ENCODE measurements around the gene FARP1. TPM values are rescaled to one million over a fixed set of nuclear protein-coding genes. Genes with fewer than 3 reads are reported as not detected.
"Not testable (repeated sequence)": the region's sequence is repeated elsewhere in the genome, so short reads cannot be mapped to it uniquely, and the experiment has no call there.

The FARP1 gene
- total RNA-seq, 4 donors from 2014 or later, result 21.2 to 56.5 (median 35.1) TPM

DNA sequence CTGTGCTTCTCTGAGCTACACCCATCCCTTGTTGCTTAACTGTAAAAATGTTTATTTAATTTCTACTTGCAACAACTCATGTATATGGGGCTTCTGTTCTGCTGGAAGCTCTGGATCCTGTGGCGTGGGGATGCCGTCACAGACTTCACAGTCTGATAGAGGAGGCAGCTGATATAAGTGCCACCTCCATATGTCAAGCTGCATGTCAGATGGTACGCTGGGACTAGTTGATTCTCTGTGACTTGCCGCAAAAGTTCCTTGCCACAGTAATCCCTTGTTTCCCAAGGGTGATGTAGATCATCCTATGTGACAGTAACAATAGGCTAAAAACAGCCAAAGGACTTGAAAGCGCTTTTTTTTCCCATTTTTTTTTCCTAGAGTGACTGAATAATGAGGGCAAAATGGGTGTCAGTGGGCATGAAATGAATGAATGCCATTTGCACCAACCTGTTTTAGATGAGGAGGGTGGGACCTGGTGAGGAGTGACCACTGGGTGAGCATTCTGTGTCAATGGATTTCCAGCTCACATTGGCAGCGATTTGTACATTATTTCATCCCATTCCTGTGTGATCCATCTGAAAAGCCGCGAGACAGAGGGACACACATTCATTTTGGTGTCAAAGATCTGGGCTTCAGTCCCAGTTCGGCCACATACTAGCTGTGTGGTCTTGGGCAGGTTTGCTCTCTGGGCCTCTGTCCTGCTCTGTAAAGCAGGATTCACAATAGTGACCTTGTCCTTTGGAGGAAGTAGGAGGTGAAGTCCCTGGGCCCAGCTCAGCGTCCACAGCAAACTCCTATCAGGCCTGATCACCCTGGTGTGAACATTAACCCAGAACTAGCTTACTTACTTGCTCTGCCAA, 123.0 kb downstream of the FARP1 start:
- 66% methylated on average over 10 of the region's 10 CpGs for WGBS
- peaks cover 3 to 26% (median 23%) of the 10 kb centered on the region in 4 donors for H3K4me1 ChIP-seq
- no peak for TF ChIP-seq POLR2AphosphoS5 (IDR thresholded peaks at IDR 0.05)
- TF ChIP-seq POLR2A (IDR thresholded peaks at IDR 0.05; ENCODE audit: low read depth), result no peak
- no peak for TF ChIP-seq EP300 (IDR thresholded peaks at IDR 0.05)
- TF ChIP-seq, protein P1, sequence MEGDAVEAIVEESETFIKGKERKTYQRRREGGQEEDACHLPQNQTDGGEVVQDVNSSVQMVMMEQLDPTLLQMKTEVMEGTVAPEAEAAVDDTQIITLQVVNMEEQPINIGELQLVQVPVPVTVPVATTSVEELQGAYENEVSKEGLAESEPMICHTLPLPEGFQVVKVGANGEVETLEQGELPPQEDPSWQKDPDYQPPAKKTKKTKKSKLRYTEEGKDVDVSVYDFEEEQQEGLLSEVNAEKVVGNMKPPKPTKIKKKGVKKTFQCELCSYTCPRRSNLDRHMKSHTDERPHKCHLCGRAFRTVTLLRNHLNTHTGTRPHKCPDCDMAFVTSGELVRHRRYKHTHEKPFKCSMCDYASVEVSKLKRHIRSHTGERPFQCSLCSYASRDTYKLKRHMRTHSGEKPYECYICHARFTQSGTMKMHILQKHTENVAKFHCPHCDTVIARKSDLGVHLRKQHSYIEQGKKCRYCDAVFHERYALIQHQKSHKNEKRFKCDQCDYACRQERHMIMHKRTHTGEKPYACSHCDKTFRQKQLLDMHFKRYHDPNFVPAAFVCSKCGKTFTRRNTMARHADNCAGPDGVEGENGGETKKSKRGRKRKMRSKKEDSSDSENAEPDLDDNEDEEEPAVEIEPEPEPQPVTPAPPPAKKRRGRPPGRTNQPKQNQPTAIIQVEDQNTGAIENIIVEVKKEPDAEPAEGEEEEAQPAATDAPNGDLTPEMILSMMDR (IDR thresholded peaks at IDR 0.05), result no peak
- intact Hi-C loops (cut with DNase I), result loop anchor here (5.0 kb wide), 1 partner anchor 94 kb away; no protein-coding TSS in a partner anchor
- DNase-seq (ENCODE audit: extremely low spot score), result no peak
- peak overlapping the region in 1 of 4 donors; percentile 5 for H3K27ac ChIP-seq (replicated peaks in 1 of 4)
- no peak overlapping the region for H3K4me3 ChIP-seq
- no peaks in the 10 kb centered on the region for H3K36me3 ChIP-seq
- no peaks in the 10 kb centered on the region for H3K27me3 ChIP-seq
- no peaks in the 10 kb centered on the region for H3K9me3 ChIP-seq

DNA sequence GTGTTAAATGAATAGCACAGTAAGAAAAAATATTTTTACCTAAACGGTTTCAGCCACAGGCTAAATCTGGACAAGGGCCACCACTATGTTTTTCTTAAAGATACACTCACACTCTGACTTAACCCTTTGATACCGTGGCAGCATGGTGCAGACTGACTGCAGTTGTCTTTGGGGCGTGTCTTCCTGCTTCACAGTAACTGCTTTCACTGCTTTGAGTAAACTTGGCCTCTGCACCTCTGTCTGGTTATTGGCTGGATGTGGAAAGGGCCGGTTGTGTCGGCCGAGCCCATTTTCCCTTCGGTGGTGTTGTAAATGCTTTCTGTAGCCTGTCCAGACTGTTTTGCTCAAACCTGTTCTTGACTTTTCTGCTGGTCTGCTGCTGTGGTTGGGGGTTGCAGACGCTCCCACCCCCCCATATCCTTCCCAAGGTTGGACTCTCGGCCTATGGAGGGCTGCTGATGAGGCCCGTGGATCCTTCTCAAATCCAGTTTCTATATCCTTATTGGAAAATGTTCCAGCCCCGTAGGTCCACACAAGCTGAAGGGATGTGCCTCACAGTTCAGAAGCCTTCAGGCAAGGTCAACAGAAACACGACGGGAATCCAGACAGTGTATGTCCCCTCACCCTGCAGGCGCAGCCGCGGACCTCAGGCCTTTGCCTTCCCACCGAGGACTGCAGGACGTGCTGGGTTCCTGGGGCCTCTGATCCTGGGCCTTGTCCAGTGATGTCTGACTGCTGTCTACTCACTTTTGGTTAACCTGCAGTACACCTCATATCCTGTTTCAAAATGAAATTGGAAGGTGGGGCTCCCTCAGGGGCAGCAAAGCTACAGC, 124.4 kb downstream of the FARP1 start:
- no peak for TF ChIP-seq EP300 (IDR thresholded peaks at IDR 0.05)
- TF ChIP-seq, protein P1 (IDR thresholded peaks at IDR 0.05), result no peak
- no peak for TF ChIP-seq POLR2AphosphoS5 (IDR thresholded peaks at IDR 0.05)
- no peak for TF ChIP-seq POLR2A (IDR thresholded peaks at IDR 0.05; ENCODE audit: low read depth)
- Histone ChIP-seq H3K4me3 (peak overlapping the region; percentile 2 to 40 (median 22)), H3K27ac (replicated peaks in 1 of 4) (peak overlapping the region; percentile 12 to 44 (median 30)), H3K27me3 (no peaks in the 10 kb centered on the region), H3K36me3 (no peaks in the 10 kb centered on the region), H3K9me3 (no peaks in the 10 kb centered on the region), H3K4me1 (peaks cover 3 to 23% (median 21%) of the 10 kb centered on the region in 4 donors)
- 70% methylated on average over 17 of the region's 18 CpGs for WGBS
- no peak for DNase-seq (ENCODE audit: extremely low spot score)
- intact Hi-C loops (cut with DNase I), result loop anchor here (5.0 kb wide), 1 partner anchor 95 kb away; no protein-coding TSS in a partner anchor

DNA sequence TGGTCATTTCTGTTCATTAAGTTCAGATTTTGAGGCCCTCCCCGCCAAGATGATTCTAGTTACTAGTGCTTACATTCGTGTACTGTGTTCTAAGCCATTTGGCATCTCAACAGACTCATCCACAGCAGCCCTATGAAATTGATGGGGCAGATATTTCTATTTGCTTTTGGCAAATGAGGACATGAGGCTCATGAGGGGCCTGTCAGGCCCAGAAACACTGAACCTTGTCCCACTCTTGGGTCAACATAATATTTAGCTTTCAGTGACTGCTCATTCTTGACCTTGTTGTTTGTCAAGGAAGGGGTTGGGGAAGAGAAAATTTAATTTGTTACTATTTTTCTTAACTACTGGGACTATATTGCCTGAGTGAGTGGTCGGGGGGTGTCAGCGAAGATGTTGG, 126.5 kb downstream of the FARP1 start:
- 88% methylated on average over 4 of the region's 4 CpGs for WGBS
- intact Hi-C loops (cut with DNase I), result loop anchor here (5.0 kb wide), 1 partner anchor 97 kb away; no protein-coding TSS in a partner anchor
- Histone ChIP-seq H3K27me3 (no peaks in the 10 kb centered on the region), H3K27ac (replicated peaks in 1 of 4) (no peak overlapping the region), H3K36me3 (no peaks in the 10 kb centered on the region), H3K4me1 (peaks cover 8 to 30% (median 22%) of the 10 kb centered on the region in 4 donors), H3K4me3 (no peak overlapping the region), H3K9me3 (no peaks in the 10 kb centered on the region)
- TF ChIP-seq POLR2AphosphoS5 (IDR thresholded peaks at IDR 0.05), result no peak
- TF ChIP-seq, protein P1 (IDR thresholded peaks at IDR 0.05), result no peak
- no peak for TF ChIP-seq EP300 (IDR thresholded peaks at IDR 0.05)
- TF ChIP-seq POLR2A (IDR thresholded peaks at IDR 0.05; ENCODE audit: low read depth), result no peak
- DNase-seq (ENCODE audit: extremely low spot score), result no peak

DNA sequence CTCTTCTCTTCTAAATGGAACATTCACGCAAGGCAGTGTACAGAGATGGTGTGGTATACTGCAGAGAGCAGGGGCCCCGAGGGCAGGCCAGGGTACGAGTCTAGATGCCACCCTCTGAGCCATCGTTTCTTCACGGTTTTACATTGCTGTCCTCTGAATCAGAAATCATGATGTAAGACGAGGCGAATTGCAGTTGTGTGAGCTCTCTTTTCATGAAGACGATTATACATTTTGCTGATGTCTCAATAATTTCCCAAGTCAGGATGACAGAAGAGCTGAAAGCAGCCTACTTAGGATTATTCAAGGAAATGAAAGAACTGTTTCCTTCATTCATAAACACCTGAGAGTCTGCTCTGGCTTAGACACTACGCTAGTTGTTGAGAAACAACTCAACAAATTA, 127.9 kb downstream of the FARP1 start:
- Histone ChIP-seq H3K27ac (replicated peaks in 1 of 4) (no peak overlapping the region), H3K9me3 (no peaks in the 10 kb centered on the region), H3K4me1 (peaks cover 9 to 40% (median 33%) of the 10 kb centered on the region in 4 donors), H3K4me3 (no peak overlapping the region), H3K27me3 (no peaks in the 10 kb centered on the region), H3K36me3 (no peaks in the 10 kb centered on the region)
- intact Hi-C loops (cut with DNase I), result no loop called here
- WGBS, result 96% methylated on average over 9 of the region's 9 CpGs
- no peak for DNase-seq (ENCODE audit: extremely low spot score)
- TF ChIP-seq POLR2A (IDR thresholded peaks at IDR 0.05; ENCODE audit: low read depth) (no peak), EP300 (IDR thresholded peaks at IDR 0.05) (no peak), POLR2AphosphoS5 (IDR thresholded peaks at IDR 0.05) (no peak)
- TF ChIP-seq, protein P1 (IDR thresholded peaks at IDR 0.05), result no peak

GRCh38 chr13:98271646-98272045, 128.8 kb downstream of the FARP1 start:
- DNase-seq (ENCODE audit: extremely low spot score); H3K27ac ChIP-seq (replicated peaks in 1 of 4); H3K9me3 ChIP-seq; H3K4me3 ChIP-seq; H3K27me3 ChIP-seq; H3K36me3 ChIP-seq; intact Hi-C loops (cut with DNase I): not testable (repeated sequence)
- 85% methylated on average over 3 of the region's 3 CpGs for WGBS
- H3K4me1 ChIP-seq, result peaks cover 9 to 37% (median 31%) of the 10 kb centered on the region in 4 donors

Measured in esophagus muscularis mucosa (tissue), 4 donors.